Stimulated activated CD4-positive, alpha-beta T cell treated with anti-CD3 and anti-CD28 coated beads, Interleukin-1b, Interleukin-23, amount 100 ng/mL, for 48 hours (primary cell): ENCODE data around the gene CCDC17.

ENCODE experiments used
- DNase-seq: peaks from one replicate; pipeline ENCODE4 v3.0.0-alpha.2; 2020

Gene CCDC17

DNA sequence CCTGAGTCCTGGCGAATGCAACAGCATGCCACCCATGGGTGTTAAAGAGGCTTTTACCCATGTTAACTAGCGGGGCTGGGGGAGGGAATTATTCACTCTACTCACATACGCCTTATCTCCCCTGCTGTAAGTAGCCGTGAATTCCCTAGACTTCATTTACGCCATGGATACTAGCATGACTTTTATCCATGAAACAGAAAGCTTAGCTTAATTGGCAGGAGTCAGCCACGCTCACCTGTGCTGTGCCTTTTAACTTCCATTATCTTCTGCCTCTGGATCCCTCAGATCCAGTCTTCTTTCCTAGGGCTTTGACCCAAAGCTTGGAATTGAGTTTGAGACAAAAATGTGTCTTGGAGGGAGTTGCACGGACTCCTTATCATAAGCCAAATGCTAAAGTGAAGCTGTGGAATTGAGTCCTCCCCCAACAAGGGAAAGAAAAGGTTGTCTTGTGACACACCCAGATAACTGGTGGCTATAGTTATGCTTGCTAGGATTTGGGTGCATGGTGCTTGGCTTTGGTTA, 49.7 kb downstream of the CCDC17 start:
- DNase-seq = no peak

DNA sequence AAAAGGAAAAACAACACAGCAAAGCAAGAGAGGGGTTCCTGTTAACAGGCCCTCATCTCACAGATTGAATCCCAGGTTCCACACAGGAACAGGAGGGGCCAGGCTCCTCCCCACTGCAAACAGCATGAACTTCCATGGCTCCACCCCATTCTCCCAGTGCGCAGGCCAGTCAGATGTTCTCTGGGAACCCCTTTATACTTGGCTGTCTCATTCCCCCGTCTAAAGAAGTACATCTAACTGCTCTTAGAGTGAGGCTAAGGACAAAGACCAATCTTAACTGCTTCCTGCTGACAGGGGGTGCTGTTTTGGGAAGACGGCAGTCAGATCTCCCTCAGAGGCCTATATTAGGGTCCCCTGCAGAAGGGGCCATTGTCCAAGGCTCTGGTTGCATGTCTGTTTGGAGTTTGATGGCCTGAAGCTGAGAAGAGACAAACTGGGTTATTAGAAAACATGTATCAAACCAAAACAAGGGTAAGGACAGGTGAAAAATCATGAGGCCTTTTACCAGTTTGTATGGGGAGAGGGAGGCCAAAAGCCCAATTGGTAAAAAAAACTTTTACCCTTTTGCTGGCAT, 50.5 kb downstream of the CCDC17 start:
- DNase-seq = no peak

DNA sequence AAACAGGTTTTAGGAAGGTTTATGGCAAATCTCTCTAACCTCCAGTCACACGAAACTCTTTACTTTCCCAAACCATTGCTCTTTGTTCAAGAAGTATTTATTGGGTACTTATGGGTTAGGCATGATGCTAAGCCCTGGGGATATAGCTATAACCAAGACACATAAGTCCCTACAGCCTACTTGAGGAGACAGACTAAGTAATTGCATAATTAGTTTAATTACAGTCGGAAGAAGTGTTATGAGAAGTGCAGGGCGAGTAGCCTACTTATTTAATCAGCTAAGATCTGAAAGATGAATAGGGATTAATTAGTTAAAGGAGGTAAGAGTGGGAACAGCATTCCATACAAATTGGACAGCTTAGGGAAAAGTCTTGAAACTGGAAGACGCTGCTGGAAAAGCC, 53.2 kb downstream of the CCDC17 start:
- no peak for DNase-seq
